ENCODE results near the gene SDR39U1.

DNA sequence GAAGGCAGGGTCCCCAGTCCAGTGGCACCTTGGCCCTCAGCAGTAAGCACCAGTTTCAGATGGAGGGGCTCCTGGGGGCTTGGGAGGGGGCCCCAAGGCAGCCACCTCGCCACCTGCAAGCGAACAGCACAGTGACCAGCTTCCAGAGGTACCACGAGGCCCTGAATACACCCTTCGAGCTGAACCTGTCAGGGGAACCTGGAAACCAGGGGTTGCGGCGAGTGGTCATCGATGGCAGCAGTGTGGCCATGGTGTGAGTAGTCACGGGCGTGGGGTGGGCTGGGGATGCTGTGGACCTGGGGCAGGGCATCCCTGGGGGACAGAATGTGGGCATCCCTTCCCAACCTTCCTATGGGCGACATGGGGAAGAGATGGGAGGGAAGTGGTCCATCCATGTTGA lies 32.6 kb downstream of the SDR39U1 start:
- TF ChIP-seq ZNF512 (CRISPR knock-in tag; IDR thresholded peaks at IDR 0.05; ENCODE audit: borderline replicate concordance) (no peak), CBFB (CRISPR knock-in tag; IDR thresholded peaks at IDR 0.05; ENCODE audit: low read depth) (no peak), SP1 (CRISPR knock-in tag; conservative IDR thresholded peaks at IDR 0.05) (no peak), NFYB (CRISPR knock-in tag; conservative IDR thresholded peaks at IDR 0.05; ENCODE audit: low read depth) (no peak), USF2 (CRISPR knock-in tag; IDR thresholded peaks at IDR 0.05) (no peak), CREM (CRISPR knock-in tag; IDR thresholded peaks at IDR 0.05) (no peak), EMX1 (CRISPR knock-in tag; IDR thresholded peaks at IDR 0.05) (no peak), GTF2I (CRISPR knock-in tag; conservative IDR thresholded peaks at IDR 0.05) (no peak), E2F5 (CRISPR knock-in tag; IDR thresholded peaks at IDR 0.05) (no peak)
- TF ChIP-seq, protein P1, sequence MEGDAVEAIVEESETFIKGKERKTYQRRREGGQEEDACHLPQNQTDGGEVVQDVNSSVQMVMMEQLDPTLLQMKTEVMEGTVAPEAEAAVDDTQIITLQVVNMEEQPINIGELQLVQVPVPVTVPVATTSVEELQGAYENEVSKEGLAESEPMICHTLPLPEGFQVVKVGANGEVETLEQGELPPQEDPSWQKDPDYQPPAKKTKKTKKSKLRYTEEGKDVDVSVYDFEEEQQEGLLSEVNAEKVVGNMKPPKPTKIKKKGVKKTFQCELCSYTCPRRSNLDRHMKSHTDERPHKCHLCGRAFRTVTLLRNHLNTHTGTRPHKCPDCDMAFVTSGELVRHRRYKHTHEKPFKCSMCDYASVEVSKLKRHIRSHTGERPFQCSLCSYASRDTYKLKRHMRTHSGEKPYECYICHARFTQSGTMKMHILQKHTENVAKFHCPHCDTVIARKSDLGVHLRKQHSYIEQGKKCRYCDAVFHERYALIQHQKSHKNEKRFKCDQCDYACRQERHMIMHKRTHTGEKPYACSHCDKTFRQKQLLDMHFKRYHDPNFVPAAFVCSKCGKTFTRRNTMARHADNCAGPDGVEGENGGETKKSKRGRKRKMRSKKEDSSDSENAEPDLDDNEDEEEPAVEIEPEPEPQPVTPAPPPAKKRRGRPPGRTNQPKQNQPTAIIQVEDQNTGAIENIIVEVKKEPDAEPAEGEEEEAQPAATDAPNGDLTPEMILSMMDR (IDR thresholded peaks at IDR 0.05): no peak
- TF ChIP-seq, protein P2, sequence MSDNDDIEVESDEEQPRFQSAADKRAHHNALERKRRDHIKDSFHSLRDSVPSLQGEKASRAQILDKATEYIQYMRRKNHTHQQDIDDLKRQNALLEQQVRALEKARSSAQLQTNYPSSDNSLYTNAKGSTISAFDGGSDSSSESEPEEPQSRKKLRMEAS (CRISPR knock-in tag; IDR thresholded peaks at IDR 0.05): no peak

Measured in WTC11 (cell line).